GM18868 (cell line): ENCODE results near the gene ARHGEF16.

ENCODE experiments used
- ATAC-seq: cut with Tn5 transposase; IDR thresholded peaks from one replicate; pipeline ENCODE4 v1.9.1; 2021; ENCODE audit warnings: mild to moderate bottlenecking, moderate library complexity; ENCODE audit not compliant: unreplicated experiment

Gene ARHGEF16

GRCh38 chr1:3515272-3515671 lies 60.8 kb downstream of the ARHGEF16 start:
- no peak for ATAC-seq

- ATAC-seq, result no peak
These were observed 61.5 kb downstream of the ARHGEF16 start for GRCh38 chr1:3515774-3516480.

- no peak for ATAC-seq
These were observed 62.0 kb downstream of the ARHGEF16 start for GRCh38 chr1:3516481-3516869.

GRCh38 chr1:3516911-3517675 lies 62.6 kb downstream of the ARHGEF16 start:
- no peak for ATAC-seq

GRCh38 chr1:3518256-3518655 lies 63.8 kb downstream of the ARHGEF16 start:
- ATAC-seq, result no peak

GRCh38 chr1:3518756-3519155 lies 64.3 kb downstream of the ARHGEF16 start:
- ATAC-seq, result no peak

GRCh38 chr1:3519301-3519885 lies 64.9 kb downstream of the ARHGEF16 start:
- ATAC-seq, result no peak

- ATAC-seq, result no peak
These were observed 66.2 kb downstream of the ARHGEF16 start for GRCh38 chr1:3520419-3521378.

- ATAC-seq, result no peak
These were observed 67.0 kb downstream of the ARHGEF16 start for GRCh38 chr1:3521426-3521825.

GRCh38 chr1:3522112-3522511 lies 67.6 kb downstream of the ARHGEF16 start:
- ATAC-seq, result no peak

GRCh38 chr1:3522564-3523265 lies 68.2 kb downstream of the ARHGEF16 start:
- no peak for ATAC-seq

GRCh38 chr1:3523980-3524379 lies 69.5 kb downstream of the ARHGEF16 start:
- no peak for ATAC-seq

- ATAC-seq, result no peak
These were observed 70.2 kb downstream of the ARHGEF16 start for GRCh38 chr1:3524556-3525203.

- ATAC-seq, result no peak
These were observed 71.4 kb downstream of the ARHGEF16 start for GRCh38 chr1:3525551-3526482.

- no peak for ATAC-seq
These were observed 73.3 kb downstream of the ARHGEF16 start for GRCh38 chr1:3527774-3528173.

- ATAC-seq, result no peak
These were observed 74.7 kb downstream of the ARHGEF16 start for GRCh38 chr1:3529099-3529729.

GRCh38 chr1:3530086-3530925 lies 75.8 kb downstream of the ARHGEF16 start:
- no peak for ATAC-seq
